ENCODE data around the gene SLC1A4.

SLC1A4 gene

GRCh38 chr2:65055422-65056214, 66.4 kb downstream of the SLC1A4 start:
- peak; percentile 25 for DNase-seq

- peak; percentile 96 for DNase-seq
Observed at GRCh38 chr2:65056215-65057053, 67.2 kb downstream of the SLC1A4 start, which contains the start of gene CEP68. Gene CEP68, plus strand, starts transcription at chr2:65056416. Its CDS starts 13,029 bp downstream, at chr2:65069445.

DNA sequence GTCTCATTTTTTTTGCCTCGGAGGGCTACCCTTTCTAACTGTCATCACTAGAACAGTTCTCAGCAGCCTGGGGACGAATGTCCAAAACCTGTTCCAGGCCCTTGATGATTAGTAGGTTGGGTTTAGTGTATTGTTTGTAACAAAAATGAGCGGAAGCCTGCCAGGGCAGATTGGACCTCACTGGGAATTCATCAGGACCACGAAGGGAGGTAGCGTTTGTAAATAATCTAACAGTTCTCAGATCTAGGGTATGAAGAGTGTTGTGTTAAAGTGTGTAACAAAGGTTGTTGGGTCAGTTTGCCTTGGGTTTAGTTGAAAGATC, 67.8 kb downstream of the SLC1A4 start:
- DNase-seq, result no peak

DNA sequence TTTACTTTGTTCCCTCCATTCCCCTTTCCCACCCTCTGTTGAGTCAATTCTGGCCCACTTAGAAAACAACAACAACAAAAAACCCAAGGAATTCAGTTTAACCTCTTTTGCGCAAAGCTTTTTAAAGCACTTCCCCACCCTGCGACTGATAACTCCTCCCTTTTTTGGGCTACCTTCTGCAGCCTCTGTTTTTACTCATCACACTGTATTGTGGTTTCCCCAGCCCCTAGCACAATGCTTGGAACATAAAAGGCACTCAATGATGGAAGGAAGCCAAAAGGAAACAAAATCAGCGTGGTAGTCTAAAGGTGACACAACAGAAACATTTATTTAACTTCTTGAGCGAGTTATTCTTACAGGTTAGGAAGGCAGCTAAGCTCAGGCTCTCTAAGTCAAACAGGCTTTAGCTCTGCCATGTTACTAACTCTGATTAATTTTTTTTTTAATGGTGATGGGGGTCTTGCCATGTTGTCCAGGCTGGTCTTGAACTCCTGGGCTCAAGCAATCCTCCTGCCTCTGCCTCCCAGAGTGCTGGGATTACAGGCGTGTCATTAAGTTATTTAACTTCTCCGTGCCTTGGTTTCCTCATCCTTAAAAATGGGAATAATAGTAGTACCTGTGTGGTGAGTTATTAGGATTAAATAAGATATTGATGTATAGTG, 68.3 kb downstream of the SLC1A4 start:
- peak; percentile 47 for DNase-seq

DNA sequence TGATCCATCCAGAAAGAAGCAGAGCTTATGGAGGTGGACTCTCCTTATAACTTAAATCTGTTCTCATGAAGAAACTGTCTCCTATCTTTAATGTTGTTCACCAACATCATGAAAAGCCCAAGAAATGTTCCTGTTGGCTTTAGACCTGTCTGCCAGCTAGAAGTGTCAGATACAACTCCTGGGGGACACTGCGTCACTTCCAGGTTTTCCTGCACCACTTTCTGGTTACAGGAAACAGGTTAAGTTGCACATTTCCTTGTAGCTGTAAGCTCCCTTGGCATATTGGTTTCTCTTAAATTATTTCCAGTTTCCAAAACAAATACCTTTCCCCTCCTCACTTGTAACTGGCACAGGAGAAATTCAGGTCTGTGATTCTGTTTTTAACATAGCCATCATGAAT, 69.9 kb downstream of the SLC1A4 start:
- no peak for DNase-seq

DNA sequence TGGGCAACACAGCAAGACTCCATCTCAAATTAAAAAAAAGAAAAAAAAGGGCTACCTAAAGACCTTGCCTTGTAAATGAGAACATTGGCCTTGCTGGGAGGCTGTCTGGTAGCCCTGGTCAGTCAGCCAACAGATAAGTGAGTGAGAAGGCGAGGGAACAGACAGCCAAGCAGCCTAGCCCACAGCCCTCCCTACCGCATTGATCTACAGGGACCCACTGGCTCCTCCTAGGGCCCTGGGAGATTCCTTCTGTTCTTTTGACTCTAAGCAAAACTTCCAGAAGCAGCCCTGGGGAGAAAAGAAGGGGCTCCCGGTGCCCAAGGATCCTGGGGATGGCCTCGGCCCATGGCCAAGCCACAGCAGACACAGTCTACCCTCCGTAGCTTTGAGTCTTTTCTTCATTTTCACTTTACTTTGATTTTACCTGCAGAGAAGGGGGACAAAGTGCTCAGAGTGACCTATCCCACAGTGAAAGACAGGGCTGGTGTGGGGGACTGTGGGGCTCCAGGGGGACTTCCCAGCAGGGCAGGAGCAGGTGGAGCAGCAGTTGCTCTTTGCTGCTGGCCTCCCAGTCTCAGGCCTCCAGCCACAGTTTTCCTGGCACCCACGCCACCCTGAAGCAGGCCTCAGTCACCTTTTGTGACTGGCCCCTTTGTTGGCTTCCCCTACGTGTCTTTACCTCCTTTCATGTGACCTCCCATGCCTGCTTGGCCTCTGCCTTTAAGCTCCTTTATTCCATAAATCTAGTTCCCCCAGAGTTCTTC, 72.1 kb downstream of the SLC1A4 start:
- DNase-seq, result no peak

DNA sequence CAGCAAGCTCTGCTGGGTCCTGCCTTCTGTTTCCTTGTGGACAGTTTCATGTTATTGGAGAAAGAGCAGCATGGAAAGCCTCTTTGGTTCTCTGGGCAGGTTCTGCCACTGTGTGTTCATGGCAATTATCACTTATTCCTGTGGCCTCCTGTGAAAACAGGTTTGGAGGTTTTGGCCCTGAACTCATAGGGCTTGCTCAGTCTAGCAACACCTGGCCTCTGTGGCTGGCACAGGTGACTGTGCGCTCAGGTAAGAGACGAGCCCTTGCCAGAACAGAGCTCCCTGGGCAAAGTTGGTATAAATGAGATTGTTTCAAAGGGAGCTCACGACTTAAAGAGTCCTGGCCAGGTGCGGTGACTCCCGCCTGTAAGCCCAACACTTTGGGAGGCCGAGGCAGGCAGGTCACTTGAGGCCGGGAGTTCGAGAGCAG, 72.7 kb downstream of the SLC1A4 start:
- no peak for DNase-seq

- DNase-seq, result peak; percentile 77
Observed at GRCh38 chr2:65062843-65063825, 73.9 kb downstream of the SLC1A4 start.

DNA sequence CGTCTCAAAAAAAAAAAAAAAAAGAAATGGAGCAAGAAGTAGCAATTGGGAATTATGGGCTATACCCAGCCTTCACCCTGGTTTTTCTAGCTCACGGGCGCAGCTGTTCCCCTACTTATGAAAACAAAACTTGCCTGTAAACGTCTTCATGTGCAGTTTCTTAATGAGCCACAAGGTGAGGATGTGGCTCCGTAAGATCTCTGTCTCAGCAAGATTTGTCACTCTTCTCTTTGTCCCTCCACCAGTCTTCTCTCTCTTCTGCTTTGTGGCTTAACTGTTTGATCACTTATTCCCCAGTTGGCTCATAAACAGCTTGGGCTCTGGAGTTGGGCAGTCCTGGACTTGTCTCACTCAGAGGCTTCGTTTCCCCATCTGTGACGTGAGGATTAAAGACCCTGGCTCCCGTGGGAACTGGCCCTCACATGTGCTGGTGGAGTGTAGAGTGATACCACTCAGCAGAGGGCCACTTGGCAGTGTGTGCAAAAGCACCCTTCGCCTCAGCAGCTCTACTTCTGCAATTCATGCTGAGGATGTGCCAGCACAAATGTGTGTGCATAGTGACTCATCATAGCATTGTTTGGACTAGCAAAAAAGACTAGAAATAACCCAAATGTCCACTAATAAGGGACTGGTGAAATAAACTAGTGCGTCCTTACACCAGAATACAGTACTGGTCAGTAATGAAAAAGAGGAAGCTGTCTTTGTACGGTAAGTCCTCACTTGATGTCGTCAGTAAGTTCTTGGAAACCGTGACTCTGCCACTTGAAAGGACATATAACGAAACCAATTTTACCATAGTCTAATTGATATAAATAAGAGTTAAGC, 75.7 kb downstream of the SLC1A4 start:
- peak; percentile 78 for DNase-seq

- DNase-seq, result no peak
Observed at GRCh38 chr2:65067806-65068553, 78.8 kb downstream of the SLC1A4 start.

- no peak for DNase-seq
Observed at GRCh38 chr2:65069439-65069824, 80.2 kb downstream of the SLC1A4 start.

DNA sequence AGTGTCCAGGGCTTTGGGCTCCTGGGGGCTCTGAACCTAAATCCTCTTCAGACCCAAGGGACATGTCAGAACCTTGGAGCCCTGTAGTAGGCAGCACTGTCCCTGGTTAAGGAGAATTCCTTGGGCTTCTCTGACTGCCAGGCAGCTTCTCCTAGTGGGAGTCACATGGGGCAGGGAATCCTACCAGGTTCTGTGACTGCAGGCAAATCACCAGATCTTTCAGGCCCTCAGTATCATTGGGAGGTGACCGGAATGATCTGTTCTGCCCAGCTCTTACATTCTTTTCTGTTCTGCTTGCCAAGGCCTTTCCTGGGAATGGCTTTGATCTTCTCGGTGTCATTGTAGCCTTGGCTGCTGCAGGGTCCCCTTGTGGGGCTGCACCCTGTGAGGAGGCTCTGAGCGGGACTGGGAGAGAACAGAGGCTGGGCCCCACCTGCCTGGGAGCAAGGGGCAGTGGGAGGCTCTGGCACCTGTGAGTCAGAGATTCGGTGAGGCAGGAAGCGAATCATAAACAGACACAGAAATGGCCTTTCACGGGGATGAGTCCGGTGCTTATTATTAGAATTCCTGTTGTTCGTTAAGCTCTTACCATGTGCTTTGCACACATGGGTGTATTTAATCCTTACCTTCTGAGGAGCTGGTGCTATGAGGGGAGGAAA, 81.1 kb downstream of the SLC1A4 start:
- peak; percentile 41 for DNase-seq

DNA sequence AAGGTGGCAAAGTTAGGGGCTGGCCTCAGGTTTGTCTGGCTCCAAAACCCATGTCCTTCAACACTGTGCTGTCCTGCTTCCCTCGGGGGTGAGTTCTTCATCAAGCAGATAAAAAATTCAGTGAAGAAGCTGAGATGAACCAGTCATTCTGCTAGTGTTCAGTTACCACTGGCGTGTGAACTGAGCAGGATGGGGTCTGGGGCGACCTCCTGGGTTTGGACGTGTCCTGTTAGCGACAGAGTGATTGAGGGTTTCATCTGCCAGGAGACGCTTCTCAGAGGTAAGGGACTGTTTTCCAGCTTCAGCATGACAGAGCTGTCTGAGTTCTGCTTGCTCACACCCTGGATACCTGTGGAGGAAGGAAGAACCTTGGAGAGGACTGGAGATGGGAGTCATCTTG, 81.7 kb downstream of the SLC1A4 start:
- no peak for DNase-seq

GRCh38 chr2:65071499-65072180, 82.4 kb downstream of the SLC1A4 start:
- no peak for DNase-seq

GRCh38 chr2:65072181-65072970, 83.2 kb downstream of the SLC1A4 start:
- DNase-seq, result no peak

Data from fibroblast of skin of abdomen (primary cell).